GM21360 (cell line): ENCODE results near the gene RAB6B.

ENCODE experiments used
- ATAC-seq: cut with Tn5 transposase; IDR thresholded peaks from one replicate; pipeline ENCODE4 v1.9.1; 2021; ENCODE audit warnings: mild to moderate bottlenecking, moderate library complexity; ENCODE audit not compliant: unreplicated experiment

Gene RAB6B

DNA sequence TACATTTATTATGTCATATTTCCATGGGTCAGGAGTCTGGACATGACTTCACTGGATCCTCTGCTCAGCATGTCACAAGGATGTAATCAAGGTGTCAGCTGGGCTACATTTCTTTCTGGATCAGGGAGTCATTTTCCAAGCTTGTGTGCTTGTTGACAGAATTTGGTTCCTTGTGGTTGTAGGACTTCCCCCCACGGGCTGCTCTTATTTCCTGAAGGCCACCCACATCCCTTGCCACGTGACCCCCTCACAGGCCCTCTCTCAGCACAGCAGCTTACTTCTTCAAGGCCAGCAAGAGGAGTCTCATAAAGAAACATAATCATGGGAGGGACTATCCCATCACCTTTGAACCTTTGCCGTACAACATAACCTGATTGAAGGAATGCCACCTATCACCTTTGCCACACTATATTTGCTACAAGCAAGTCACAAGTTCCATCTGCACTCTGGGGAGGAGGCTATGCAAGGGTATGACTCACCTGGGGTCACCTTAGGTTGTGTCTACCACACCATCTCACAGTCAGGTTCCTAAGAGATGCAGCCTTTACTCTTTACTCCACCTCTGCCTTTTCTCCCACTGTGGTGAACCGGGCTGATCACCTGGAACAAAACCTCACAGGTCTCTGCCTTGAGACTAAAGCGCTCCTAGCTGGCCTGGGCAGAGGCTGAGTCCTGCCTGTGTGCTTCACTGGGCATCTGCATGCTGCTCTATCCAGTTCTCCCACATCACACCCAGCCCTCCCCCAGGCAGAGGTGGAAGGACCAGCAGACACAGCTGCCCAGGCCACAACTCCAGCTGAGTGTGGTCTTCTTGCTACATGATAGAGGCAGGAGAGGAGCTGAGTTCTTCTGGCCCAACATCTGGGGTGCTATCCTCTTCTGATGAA lies 13.5 kb downstream of the RAB6B start:
- no peak for ATAC-seq

DNA sequence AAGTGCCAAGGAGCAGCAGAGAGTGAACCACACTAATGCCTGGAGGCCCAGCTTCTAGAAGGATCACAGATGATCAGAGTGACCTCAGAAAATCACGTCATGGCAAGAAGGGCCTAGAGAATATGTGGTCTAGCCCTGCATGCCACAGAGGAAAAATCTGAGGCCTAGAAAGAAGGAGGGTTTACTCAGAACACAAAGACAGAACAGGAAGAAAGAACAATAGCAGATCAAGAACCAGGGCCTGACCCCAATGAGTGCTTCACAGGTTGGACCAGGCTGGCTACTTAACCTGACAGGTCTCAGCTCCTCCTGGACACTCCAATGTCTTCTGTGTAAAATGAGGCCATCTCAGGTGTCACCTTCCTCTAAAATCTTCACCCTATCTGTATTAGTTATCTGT lies 14.2 kb downstream of the RAB6B start:
- no peak for ATAC-seq

- no peak for ATAC-seq
These were observed 14.7 kb downstream of the RAB6B start for GRCh38 chr3:133880886-133881455.

DNA sequence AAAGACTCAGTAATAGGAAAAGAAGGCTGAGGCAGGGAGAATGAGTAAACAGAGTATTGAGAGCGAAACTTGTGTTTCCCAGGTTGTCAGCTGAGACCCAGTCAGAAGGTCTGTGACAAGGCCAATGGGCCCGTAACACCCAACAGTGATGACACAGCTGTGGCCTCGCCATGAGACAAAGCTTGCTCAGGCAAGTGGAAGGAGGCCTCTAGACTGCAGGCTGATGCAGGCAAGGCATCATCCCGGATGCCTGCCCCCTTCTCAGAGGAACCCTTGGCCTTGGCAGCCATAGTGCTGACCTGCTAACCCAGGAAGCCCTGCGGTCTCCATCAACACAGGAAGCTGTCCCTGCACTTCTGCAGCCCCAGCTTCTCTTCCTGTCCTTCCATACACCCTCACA lies 15.4 kb downstream of the RAB6B start:
- peak; percentile 48 for ATAC-seq

DNA sequence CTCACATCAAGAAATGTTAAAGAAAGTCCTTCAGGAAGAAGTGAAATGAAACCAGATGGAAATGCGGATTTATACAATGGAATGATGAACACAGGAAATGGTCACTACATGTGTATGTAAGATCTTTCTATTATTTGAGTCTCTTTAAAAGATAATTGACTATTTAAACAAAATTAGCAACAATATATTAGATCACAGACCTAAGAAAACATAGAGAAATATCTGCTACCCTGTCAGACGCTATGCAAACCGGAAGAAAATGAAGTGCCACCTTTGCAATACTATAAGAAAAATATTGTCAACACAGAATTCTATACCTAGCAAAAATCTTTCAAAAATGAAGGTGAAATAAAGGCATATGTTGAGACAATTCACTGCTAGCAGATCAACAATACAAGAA lies 17.2 kb downstream of the RAB6B start:
- no peak for ATAC-seq

GRCh38 chr3:133877221-133877620 lies 18.5 kb downstream of the RAB6B start:
- no peak for ATAC-seq

DNA sequence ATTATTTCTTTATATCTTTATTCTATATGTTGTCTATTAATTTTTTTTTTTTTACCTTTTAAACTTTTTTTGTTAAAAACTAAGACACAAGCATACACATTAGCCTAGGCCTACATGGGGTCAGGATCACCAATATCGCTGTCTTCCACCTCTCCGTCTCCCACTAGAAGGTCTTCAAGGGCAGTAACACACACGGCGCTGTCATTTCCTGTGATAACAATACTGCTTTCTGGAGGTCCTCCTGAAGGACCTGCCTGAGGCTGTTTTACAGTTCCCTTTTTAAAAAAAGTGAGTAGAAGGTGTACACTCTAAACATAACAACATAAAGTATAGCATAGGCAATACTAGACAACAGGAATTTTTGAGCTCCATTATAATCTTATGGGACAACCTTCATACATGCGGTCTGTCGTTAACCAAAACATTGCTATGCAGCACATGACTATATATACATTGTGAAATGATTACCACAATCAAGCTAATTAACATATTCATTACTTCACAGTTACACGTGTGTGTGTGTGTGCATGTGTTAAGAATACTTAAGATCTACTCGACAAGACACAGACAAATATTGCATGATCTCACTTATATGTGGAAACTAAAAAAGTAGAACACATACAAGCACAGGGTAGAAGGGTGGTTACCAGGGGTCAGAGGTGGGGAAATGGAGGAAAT lies 20.8 kb downstream of the RAB6B start:
- ATAC-seq = no peak

- no peak for ATAC-seq
These were observed 21.3 kb downstream of the RAB6B start for GRCh38 chr3:133874344-133874743.

- no peak for ATAC-seq
These were observed 22.9 kb downstream of the RAB6B start for GRCh38 chr3:133872781-133873180.

DNA sequence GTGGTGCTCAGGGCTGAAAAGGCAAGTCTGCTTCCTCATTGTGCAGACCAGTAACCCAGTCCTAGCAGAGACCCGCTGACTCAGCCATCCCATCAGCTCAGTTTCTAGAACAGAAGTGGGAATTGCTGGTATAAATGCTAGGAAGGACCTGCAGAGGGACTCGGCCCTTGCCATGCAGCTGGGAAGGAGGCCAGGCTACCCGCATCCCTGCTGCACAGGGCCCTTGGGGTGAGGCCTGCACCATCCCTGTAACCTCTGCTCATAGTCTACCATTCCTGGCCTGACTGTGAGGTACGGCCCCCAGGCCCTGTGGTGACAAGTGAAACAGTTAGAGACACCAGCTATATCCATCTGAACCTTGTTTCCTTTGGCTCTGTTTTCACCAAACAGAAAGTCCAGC lies 23.5 kb downstream of the RAB6B start:
- no peak for ATAC-seq

DNA sequence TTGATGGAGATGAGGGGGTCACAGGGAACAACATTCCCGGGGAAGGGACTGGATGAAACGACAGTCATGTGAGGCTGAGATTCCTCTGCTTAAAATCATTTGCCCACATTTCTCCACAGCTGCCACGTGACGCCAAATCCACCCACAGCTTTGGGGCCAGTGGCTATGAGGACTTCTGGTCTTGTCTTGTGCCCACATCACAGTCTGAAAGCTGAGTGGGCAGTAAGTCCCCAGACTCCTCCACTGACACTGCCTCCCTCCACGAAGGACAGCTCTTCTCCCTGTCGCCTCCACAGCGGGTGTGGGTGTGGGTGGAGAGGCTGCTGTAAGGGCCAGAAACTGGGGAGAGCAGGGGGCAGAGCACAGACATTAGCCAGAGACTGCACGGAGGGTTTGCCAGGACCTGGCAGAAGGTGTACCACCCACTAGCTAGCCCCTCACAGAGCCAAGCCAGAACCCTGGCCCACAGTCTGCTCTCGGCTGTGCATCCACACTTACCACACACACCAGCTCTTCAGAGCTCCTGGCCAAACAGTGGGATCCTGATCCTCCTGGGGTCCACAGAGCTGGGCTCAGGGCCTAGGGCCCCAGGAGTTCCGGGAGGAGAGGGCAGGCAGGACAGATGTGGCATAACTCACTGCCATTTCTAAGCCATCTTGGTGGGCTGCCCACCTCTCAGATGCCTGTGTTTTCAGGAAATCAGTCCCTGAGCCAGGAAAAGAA lies 24.2 kb downstream of the RAB6B start:
- no peak for ATAC-seq

DNA sequence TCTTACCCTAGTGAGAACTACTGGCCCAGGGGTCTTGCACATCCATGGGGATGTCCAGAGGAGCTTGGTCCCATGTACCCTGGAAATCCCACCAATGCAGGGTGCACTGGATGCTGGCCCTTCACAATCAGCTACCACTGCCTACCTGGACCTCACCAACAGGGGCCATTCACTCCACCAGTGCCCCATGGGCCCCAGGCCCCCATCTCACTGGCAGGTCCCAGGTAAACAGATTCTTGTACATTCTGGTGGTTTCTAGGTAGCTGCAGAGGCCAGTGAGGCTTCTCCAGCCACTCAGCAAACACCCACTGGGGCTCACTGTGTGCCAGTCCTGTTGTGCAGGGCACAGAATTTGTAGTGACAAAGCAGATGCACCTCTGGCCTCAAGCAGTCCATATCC lies 24.9 kb downstream of the RAB6B start:
- ATAC-seq = no peak

DNA sequence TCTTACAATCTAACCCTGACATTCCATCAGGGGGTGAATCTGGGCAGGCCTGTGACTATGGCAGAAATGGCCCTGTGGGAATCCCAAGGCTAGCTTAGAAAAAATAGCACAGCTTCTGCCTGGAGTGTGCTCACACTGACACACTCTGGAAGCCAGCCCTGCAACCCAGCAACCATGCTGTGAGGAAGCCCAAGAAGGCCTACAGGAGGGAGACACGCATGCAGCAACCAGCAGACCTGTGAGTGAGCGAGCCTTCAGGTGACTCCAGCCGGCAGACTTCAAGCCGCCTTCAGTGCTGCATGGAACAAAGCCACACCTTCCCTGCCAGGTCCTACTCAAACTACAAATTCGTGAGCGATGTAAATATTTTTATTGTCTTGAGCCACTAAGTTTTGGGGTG lies 26.1 kb downstream of the RAB6B start:
- no peak for ATAC-seq

GRCh38 chr3:133868758-133869475 lies 26.8 kb downstream of the RAB6B start:
- no peak for ATAC-seq

GRCh38 chr3:133868186-133868585 lies 27.5 kb downstream of the RAB6B start:
- no peak for ATAC-seq

- ATAC-seq = no peak
These were observed 29.5 kb downstream of the RAB6B start for GRCh38 chr3:133866141-133866540.

DNA sequence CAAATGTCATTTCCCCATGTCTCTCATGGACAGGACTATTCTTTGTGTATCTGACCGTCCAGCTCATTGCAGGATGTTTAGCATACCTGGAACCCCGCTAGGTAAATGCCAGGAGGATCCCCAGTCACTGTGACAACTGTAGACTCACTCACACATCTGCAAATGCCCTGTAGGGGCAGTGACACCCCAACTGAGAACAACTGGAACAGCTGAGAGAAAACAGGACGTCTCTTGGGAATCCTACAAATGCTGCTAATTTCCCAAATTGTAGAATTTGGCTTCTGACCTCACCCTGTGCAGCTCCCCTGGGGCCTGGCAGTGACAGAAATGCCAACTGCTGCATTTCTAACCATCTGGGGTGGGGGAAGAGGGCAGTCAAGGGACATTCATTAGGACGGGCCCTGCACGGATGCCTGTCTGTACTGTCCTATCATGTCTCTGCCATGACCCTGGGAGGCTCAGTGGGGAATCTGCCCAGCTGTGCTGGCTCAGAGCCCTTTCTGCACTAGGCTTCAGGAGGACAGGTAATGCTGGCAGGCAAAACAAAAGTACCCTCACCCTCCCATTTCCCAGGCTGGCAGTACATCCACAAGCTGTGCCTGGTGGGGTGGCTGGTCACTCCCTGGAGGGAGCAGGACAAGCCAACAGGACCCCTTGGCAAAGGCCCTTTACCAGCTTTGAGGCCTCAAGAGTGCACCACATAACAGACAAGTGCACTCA lies 30.4 kb downstream of the RAB6B start:
- ATAC-seq = no peak

DNA sequence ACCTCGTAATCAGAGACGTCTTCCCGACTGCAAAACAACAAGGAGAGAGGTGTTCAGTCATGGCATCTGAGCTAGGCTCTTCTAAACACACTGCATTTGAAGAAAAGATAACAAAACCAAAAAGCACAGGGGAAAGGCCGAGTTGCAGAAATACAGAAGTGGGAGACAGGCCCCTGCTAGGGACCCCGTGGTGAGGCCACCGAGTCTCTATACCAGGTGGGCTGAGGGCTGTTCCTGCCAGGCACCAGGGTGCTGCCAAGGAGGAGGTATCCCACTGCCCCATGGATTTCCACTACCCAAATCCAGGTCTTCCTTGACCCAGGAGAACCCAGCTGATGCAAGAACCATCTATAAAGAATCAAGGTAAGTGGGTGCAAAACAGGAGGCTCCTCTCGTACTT lies 31.1 kb downstream of the RAB6B start:
- ATAC-seq = no peak

DNA sequence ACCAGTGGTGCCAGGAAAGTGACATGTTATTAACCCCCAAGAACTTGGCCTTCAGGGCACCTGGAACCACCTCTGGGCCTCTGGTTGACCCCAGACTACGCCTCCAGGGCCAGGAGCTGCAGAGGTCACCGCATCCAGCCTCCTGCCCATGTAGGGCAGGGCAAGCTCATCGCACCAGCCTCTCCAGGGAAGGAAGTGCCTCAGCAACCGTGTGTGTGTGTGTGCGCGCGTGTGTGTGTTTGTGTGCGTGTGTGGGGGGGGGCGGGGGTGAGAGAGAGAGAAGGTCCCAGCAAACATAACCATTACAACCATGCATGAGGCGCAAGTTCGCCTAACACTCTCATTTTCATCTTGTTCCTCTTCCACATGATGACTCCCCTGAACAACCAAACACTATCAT lies 31.8 kb downstream of the RAB6B start:
- ATAC-seq = no peak

DNA sequence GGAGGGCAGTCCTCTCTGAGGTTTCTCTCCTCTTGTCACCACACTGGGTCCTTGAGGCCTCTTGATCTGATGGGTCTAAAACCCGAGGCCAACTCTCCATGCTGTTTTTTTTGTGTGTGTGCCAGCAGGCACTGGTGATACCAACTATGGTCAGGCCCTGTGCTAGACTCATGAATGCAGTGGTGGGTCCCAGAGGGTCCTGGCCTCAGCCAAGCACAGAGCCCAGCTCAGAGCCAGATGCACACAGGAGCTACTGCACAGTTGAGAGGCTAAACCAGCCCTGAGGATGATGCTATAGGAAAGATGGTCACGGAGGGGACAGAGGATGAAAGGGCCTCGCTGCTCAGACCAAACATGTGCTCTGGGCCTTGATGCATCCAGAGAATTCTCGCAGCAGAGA lies 33.5 kb downstream of the RAB6B start:
- ATAC-seq = no peak
